HepG2 (cell line): ENCODE results near the gene PRPSAP2. TPM values are rescaled to one million over a fixed set of nuclear protein-coding genes. Genes with fewer than 3 reads are reported as not detected.

Experiments
- ATAC-seq: fragments of 200-7000 bp; cut with Tn5 transposase; 3 replicates; pipeline ENCODE4 v1.9.1; 2020; ENCODE audit warnings: mild to moderate bottlenecking, moderate library complexity
- BruUV-seq: library from RNA; stranded (reverse); fragments of 400-500 nt; replicated peaks from 2 replicates; lab custom pipeline; 2021; lab: Mats Ljungman, UMichigan
- CTCF ChIA-PET: fragments of 300-600 bp; formaldehyde crosslinking; extraction: SDS; loops from one replicate; lab custom pipeline; 2021; ENCODE audit warnings: low total read pairs, inconsistent platforms, low intra/inter-chr PET ratio; lab: Yijun Ruan, JAX
- POLR2A ChIA-PET: fragments of 350-600 bp; sonication (Branson Sonifier 250); formaldehyde crosslinking; loops from one replicate; lab custom pipeline; 2020; ENCODE audit warnings: antibody characterized with exemption, inconsistent platforms; lab: Yijun Ruan, JAX
- DNase-seq: peaks from one replicate; pipeline ENCODE4 v3.0.0-alpha.2; 2015; ENCODE audit warnings: low spot score
- FAIRE-seq: peaks from 3 replicates; lab custom pipeline; 2011; peaks lifted over from hg19 to GRCh38; lab: Jason Lieb, UNC
- H2AFZ ChIP-seq: one replicate; pipeline ENCODE4 v1.6.1; 2011; ENCODE audit warnings: low read length, inconsistent platforms
- H3K27ac ChIP-seq: fragments of 300-600 bp; 3 replicates; pipeline ENCODE4 v1.8.0; 2011; ENCODE audit warnings: mixed run types, mild to moderate bottlenecking, mixed read lengths, low read length, inconsistent platforms; ENCODE audit not compliant: insufficient read depth; ENCODE audit errors: extremely low read length
- H3K27me3 ChIP-seq, 2 experiments: fragments of 200-600 bp in 1 of 2; 2 replicates in 1 of 2; 3 replicates in 1 of 2; pipeline versions ENCODE4 v1.6.0 to v1.8.0; 2011; ENCODE audit warnings: low read length in 2 of 2, mild to moderate bottlenecking in 2 of 2, moderate library complexity in 2 of 2, inconsistent platforms in 1 of 2; ENCODE audit not compliant: insufficient read depth in 2 of 2, control insufficient read depth in 1 of 2
- H3K36me3 ChIP-seq, 2 experiments: fragments of 200-600 bp in 1 of 2; replicated peaks in 1 of 2; 2 replicates in 1 of 2; 3 replicates in 1 of 2; pipeline versions ENCODE4 v1.5.1 to v1.8.0; 2011; ENCODE audit warnings: low read length in 2 of 2, inconsistent platforms in 1 of 2; ENCODE audit not compliant: insufficient read depth in 2 of 2, control insufficient read depth in 1 of 2
- H3K4me1 ChIP-seq: 2 replicates; pipeline ENCODE4 v1.5.1; 2012; ENCODE audit warnings: low read length, inconsistent platforms; ENCODE audit not compliant: insufficient read depth
- H3K4me2 ChIP-seq: 2 replicates; pipeline ENCODE4 v1.6.0; 2011; ENCODE audit warnings: low read depth, low read length, inconsistent platforms
- H3K4me3 ChIP-seq, 3 experiments: fragments of 200-600 bp in 1 of 3; sonication (generic), shearing (Covaris generic) in 1 of 3; replicated peaks in 1 of 3; 2 replicates each; pipeline ENCODE4 v1.5.1; 2011 to 2016; ENCODE audit warnings: low read length in 3 of 3, inconsistent platforms in 2 of 3, low read depth in 2 of 3, mild to moderate bottlenecking in 2 of 3, control low read depth in 1 of 3, mixed read lengths in 1 of 3; ENCODE audit not compliant: insufficient read depth in 1 of 3
- H3K79me2 ChIP-seq: one replicate; pipeline ENCODE4 v1.6.1; 2011; ENCODE audit warnings: low read length, inconsistent platforms; ENCODE audit not compliant: insufficient read depth
- H3K9ac ChIP-seq: 2 replicates; pipeline ENCODE4 v1.6.0; 2011; ENCODE audit warnings: mild to moderate bottlenecking, low read depth, low read length, inconsistent platforms; ENCODE audit not compliant: insufficient read depth
- H3K9me3 ChIP-seq: 2 replicates; pipeline ENCODE4 v1.5.1; 2012; ENCODE audit warnings: mild to moderate bottlenecking, low read length
- H4K20me1 ChIP-seq: 2 replicates; pipeline ENCODE4 v1.6.0; 2011; ENCODE audit warnings: inconsistent platforms, mild to moderate bottlenecking, low read length, moderate library complexity; ENCODE audit not compliant: insufficient read depth
- LCORL ChIP-seq, 2 experiments: fragments of 450-650 bp in 1 of 2; sonication (generic) in 1 of 2; formaldehyde crosslinking in 1 of 2; IDR thresholded peaks; 2 replicates each; pipeline versions ENCODE4 v1.5.0 to v1.6.1; 2017 to 2020; ENCODE audit warnings: antibody characterized with exemption in 1 of 2, missing genetic modification reagents in 1 of 2
- MED13 ChIP-seq: sonication (generic); formaldehyde crosslinking; IDR thresholded peaks from 2 replicates; pipeline ENCODE4 v1.5.0; 2020; ENCODE audit warnings: missing genetic modification reagents
- REPIN1 ChIP-seq: sonication (generic); formaldehyde crosslinking; IDR thresholded peaks from 2 replicates; pipeline ENCODE4 v1.8.0; 2022; ENCODE audit warnings: missing genetic modification reagents, low read depth, mild to moderate bottlenecking, borderline replicate concordance
- TOE1 ChIP-seq: sonication (generic); formaldehyde crosslinking; IDR thresholded peaks from 2 replicates; pipeline ENCODE4 v1.4.0; 2020; ENCODE audit warnings: mild to moderate bottlenecking, missing genetic modification reagents
- ZFP36L1 ChIP-seq: sonication (generic); formaldehyde crosslinking; IDR thresholded peaks from 2 replicates; pipeline ENCODE4 v1.8.0; 2022; ENCODE audit warnings: mild to moderate bottlenecking, missing genetic modification reagents, moderate library complexity
- WGBS: methylation state at CpG from one replicate; pipeline ENCODE4 v1.1.6; 2017; ENCODE audit warnings: low lambda C conversion rate; 5-methylcytosine and 5-hydroxymethylcytosine counted together
- in situ Hi-C: cut with HindIII; loops from 2 replicates; pipeline ENCODE4 v1.10.0; 2017; ENCODE audit warnings: low pct_unique_long_range_greater_than_20kb; ENCODE audit not compliant: extremely low pct_ligation_motif_present
- intact Hi-C: fragments of 100-400 bp; cut with micrococcal nuclease; formaldehyde crosslinking; loops from one replicate; pipeline ENCODE4 v1.10.0; 2022; ENCODE audit not compliant: unreplicated experiment
- polyA plus RNA-seq, 8 experiments: library from polyadenylated mRNA; depleted of rRNA in 3 of 8; stranded (reverse) in 7 of 8; unstranded in 1 of 8; fragments of >200 nt; fragmentation: Illumina TruSeq in 4 of 8; extraction: Trizol in 4 of 8; gene quantifications; 2 replicates each; pipeline versions ENCODE4 v1.2.1 to v1.2.3, GENCODE V29; 2011 to 2016; ENCODE audit warnings: low read depth in 4 of 8, missing spikeins in 1 of 8, mixed read lengths in 1 of 8; ENCODE audit not compliant: insufficient read depth in 1 of 8
- total RNA-seq, 5 experiments: library from RNA; depleted of rRNA; stranded (reverse); fragments of >200 nt; fragmentation: Illumina TruSeq; extraction: Trizol; gene quantifications; 2 replicates each; pipeline ENCODE4 v1.2.3, GENCODE V29; 2016; ENCODE audit warnings: low read depth in 1 of 5
- TF ChIP-seq, protein P1 (sequence below): sonication (generic); formaldehyde crosslinking; IDR thresholded peaks from 2 replicates; pipeline ENCODE4 v1.8.0; 2022; ENCODE audit warnings: mild to moderate bottlenecking, missing genetic modification reagents; ENCODE audit not compliant: insufficient replicate concordance
- TF ChIP-seq, protein P2 (sequence below): sonication (generic); formaldehyde crosslinking; IDR thresholded peaks from 2 replicates; pipeline ENCODE4 v1.9.0; 2022; ENCODE audit warnings: missing genetic modification reagents, mild to moderate bottlenecking, borderline replicate concordance

Gene PRPSAP2
- total and polyA plus RNA-seq, 2 of the 13 experiments (the other 11 are each of a cell fraction or from before 2014, with no cell fraction given) = 34.0 to 58.9 TPM

DNA sequence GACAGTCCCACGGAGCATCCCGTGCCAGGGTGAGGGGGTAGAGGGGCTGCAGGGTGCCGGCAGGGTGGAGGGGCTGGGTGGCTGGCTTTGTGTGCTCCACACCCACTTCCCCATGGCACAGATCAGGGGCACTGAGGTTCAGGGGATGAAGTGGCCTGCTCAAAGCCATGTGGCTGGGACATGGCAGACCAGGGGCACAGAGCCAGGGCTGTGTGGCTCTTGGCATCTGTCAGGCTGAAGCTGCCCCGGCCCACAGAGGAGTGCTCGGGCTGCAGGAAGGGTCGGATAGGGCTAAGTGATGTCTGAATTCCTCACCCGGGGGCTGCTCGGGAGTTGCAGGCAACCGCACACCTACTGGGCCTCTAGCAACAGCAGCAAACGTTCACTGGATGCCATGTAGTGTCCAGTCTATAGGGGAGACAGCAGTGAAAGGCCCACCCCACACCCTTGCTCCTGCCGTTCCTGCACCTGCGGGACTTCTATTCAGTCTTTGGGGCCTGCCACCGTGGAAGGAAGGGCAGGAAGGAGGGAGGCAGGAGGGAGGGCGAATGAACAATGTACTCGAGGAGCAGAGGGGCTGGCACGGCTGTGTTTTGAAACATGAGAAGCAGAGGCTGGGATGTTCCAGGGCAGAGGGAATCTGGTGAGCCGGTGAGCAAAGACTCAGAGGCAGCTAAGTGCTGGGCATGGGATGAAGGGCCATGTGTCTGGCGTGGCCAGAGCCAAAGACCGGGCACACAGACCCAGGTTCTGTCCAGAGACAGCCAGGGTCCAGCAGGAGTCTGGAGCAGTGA lies 109.1 kb downstream of the PRPSAP2 start:
- ATAC-seq (peak; percentile 18), FAIRE-seq (no peak), DNase-seq (no peak)
- intact Hi-C loops = no loop called here
- H3K9ac ChIP-seq = no peak overlapping the region
- H3K4me2 ChIP-seq = no peak overlapping the region
- H3K79me2 ChIP-seq = no peaks in the 10 kb centered on the region
- H4K20me1 ChIP-seq = no peaks in the 10 kb centered on the region
- no peak overlapping the region for H3K4me3 ChIP-seq
- no peak overlapping the region for H3K27ac ChIP-seq
- H2AFZ ChIP-seq = no peak overlapping the region
- TF ChIP-seq TOE1 (CRISPR knock-in tag) = no peak
- TF ChIP-seq LCORL (IDR thresholded peaks at IDR 0.05) = no peak
- TF ChIP-seq LCORL (CRISPR knock-in tag; IDR thresholded peaks at IDR 0.05) = no peak
- WGBS = 35% methylated on average over 15 of the region's 19 CpGs
- ChIA-PET CTCF (no interaction called here), POLR2A (no interaction called here)
- peaks cover 60% of the 10 kb centered on the region for H3K4me1 ChIP-seq
- H3K36me3 ChIP-seq = peaks cover 11 to 24% of the 10 kb centered on the region in 2 experiments
- 0 out of 5 replicates have a peak, but pooled peaks cover 0 to 8% of the 10 kb centered on the region in 2 experiments for H3K27me3 ChIP-seq
- in situ Hi-C loops = loop anchor here (5.0 kb wide), 1 partner anchor 35 kb away; the partner anchor contains the start of gene FAM83G
- no peaks in the 10 kb centered on the region for H3K9me3 ChIP-seq
- no TSS peak for BruUV-seq

GRCh38 chr17:18967916-18968315 lies 110.0 kb downstream of the PRPSAP2 start:
- WGBS = 14% methylated on average over 1 of the region's 4 CpGs
- H3K27ac ChIP-seq = no peak overlapping the region
- peaks cover 11 to 28% of the 10 kb centered on the region in 2 experiments for H3K36me3 ChIP-seq
- in situ Hi-C loops (loop anchor here (5.0 kb wide), 1 partner anchor 34 kb away; the partner anchor contains the start of gene FAM83G), intact Hi-C loops (no loop called here)
- BruUV-seq = no TSS peak
- H3K4me3 ChIP-seq = no peak overlapping the region
- no peaks in the 10 kb centered on the region for H3K9me3 ChIP-seq
- no peak for DNase-seq
- no peak overlapping the region; the same call in 1 of the 2 replicates for H3K9ac ChIP-seq
- no peak for FAIRE-seq
- ATAC-seq = peak; percentile 8
- 0 out of 5 replicates have a peak, but pooled peaks cover 0 to 7% of the 10 kb centered on the region in 2 experiments for H3K27me3 ChIP-seq
- ChIA-PET CTCF (no interaction called here), POLR2A (interaction anchor here (1.3 kb wide), 1 partner anchor 10 kb away, joined by 4 read pairs; no protein-coding TSS in a partner anchor)
- H4K20me1 ChIP-seq = no peaks in the 10 kb centered on the region
- H3K4me2 ChIP-seq = no peak overlapping the region
- no peak overlapping the region for H2AFZ ChIP-seq
- H3K4me1 ChIP-seq = peaks cover 51% of the 10 kb centered on the region
- H3K79me2 ChIP-seq = no peaks in the 10 kb centered on the region
- TF ChIP-seq, protein P1, sequence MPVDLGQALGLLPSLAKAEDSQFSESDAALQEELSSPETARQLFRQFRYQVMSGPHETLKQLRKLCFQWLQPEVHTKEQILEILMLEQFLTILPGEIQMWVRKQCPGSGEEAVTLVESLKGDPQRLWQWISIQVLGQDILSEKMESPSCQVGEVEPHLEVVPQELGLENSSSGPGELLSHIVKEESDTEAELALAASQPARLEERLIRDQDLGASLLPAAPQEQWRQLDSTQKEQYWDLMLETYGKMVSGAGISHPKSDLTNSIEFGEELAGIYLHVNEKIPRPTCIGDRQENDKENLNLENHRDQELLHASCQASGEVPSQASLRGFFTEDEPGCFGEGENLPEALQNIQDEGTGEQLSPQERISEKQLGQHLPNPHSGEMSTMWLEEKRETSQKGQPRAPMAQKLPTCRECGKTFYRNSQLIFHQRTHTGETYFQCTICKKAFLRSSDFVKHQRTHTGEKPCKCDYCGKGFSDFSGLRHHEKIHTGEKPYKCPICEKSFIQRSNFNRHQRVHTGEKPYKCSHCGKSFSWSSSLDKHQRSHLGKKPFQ (CRISPR knock-in tag) = peak; percentile 34
- TF ChIP-seq MED13 (CRISPR knock-in tag) (no peak), REPIN1 (CRISPR knock-in tag) (no peak), ZFP36L1 (CRISPR knock-in tag) (no peak)
- TF ChIP-seq, protein P2, sequence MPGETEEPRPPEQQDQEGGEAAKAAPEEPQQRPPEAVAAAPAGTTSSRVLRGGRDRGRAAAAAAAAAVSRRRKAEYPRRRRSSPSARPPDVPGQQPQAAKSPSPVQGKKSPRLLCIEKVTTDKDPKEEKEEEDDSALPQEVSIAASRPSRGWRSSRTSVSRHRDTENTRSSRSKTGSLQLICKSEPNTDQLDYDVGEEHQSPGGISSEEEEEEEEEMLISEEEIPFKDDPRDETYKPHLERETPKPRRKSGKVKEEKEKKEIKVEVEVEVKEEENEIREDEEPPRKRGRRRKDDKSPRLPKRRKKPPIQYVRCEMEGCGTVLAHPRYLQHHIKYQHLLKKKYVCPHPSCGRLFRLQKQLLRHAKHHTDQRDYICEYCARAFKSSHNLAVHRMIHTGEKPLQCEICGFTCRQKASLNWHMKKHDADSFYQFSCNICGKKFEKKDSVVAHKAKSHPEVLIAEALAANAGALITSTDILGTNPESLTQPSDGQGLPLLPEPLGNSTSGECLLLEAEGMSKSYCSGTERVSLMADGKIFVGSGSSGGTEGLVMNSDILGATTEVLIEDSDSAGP (CRISPR knock-in tag) = 0 out of 2 replicates have a peak, but pooled peaks have one; percentile 24
